Psoas muscle (tissue), 8 donors: ENCODE results near the gene RBM47. TPM values are rescaled to one million over a fixed set of nuclear protein-coding genes. Genes with fewer than 3 reads are reported as not detected.

Experiments used
- ATAC-seq, 4 donors: fragments of 200-7000 bp; cut with Tn5 transposase; one replicate each; pipeline ENCODE4 v1.9.1; 2020; ENCODE audit warnings: moderate library complexity in 3 of 4, mild to moderate bottlenecking in 2 of 4
- DNase-seq, 2 donors: peaks; one replicate each; pipeline ENCODE4 v3.0.0-alpha.2; 2020
- H3K27ac ChIP-seq: fragments of 200-600 bp; one replicate; pipeline ENCODE4 v1.8.0; 2022
- H3K27me3 ChIP-seq, 3 donors: fragments of 200-600 bp in 1 of 3; one replicate each; pipeline versions ENCODE4 v1.6.1 to v1.8.0; 2013 to 2022; ENCODE audit warnings: low read length in 2 of 3, mild to moderate bottlenecking in 2 of 3, moderate library complexity in 1 of 3; ENCODE audit not compliant: insufficient read depth in 3 of 3
- H3K36me3 ChIP-seq, 2 donors: fragments of 200-600 bp in 1 of 2; one replicate each; pipeline versions ENCODE4 v1.6.1 to v1.8.0; 2013 to 2022; ENCODE audit warnings: low read depth in 1 of 2, mild to moderate bottlenecking in 1 of 2, moderate library complexity in 1 of 2; ENCODE audit not compliant: insufficient read depth in 1 of 2
- H3K4me1 ChIP-seq: fragments of 200-600 bp; one replicate; pipeline ENCODE4 v1.8.0; 2022
- H3K4me3 ChIP-seq: fragments of 200-600 bp; one replicate; pipeline ENCODE4 v1.8.0; 2022; ENCODE audit warnings: mild to moderate bottlenecking
- H3K9me3 ChIP-seq: fragments of 200-600 bp; one replicate; pipeline ENCODE4 v1.8.0; 2022
- WGBS, 3 donors: extraction: QIAGEN DNeasy Blood & Tissue Kit; methylation state at CpG; one replicate each; pipeline versions ENCODE4 v1.1.6 to v1.1.7; 2013; 5-methylcytosine and 5-hydroxymethylcytosine counted together
- intact Hi-C, 2 donors: fragments of 100-400 bp; cut with DNase I; formaldehyde crosslinking; loops; one replicate each; pipeline versions ENCODE4 v1.11.0 to v1.14.2; 2022
- polyA plus RNA-seq, 3 donors: library from polyadenylated mRNA; stranded (reverse); fragments of 200-250 nt; gene quantifications; one replicate each; pipeline ENCODE4 v1.2.3, GENCODE V29; 2013
- total RNA-seq, 4 donors: library from RNA; stranded (reverse); fragmentation: NEBNext Ultra II Directional in 2 of 4; extraction: Animal tissue kit (Norgen Biotek cat#: 25700) in 2 of 4; gene quantifications; one replicate each; pipeline versions ENCODE4 v1.2.1 to v1.2.4, GENCODE V29; 2021 to 2023
- TF ChIP-seq, protein P1 (sequence below): fragments of 200-600 bp; IDR thresholded peaks from one replicate; pipeline ENCODE4 v1.8.0; 2022; ENCODE audit warnings: antibody characterized with exemption
- donor health status: healthy with polysubstance abuse.
- donor health status: DM: no; HTN: no; CAD: no; lungs with moderate emphysema.
- donor health status: Bipolar disorder and iron deficiency.
- donor health status: healthy.
- donor health status: DM: yes; HTN: yes; CAD: no.
- donor health status: DM: no; HTN: no; CAD: no.
- donor health status: DM: no; HTN: no; CAD: no.
- donor health status: DM: yes; HTN: yes; CAD: no.

Gene RBM47
- total and polyA plus RNA-seq, 7 donors = 0.17 to 2.3 (median 1.2) TPM

- ATAC-seq (no peak), DNase-seq (no peak)
- TF ChIP-seq, protein P1, sequence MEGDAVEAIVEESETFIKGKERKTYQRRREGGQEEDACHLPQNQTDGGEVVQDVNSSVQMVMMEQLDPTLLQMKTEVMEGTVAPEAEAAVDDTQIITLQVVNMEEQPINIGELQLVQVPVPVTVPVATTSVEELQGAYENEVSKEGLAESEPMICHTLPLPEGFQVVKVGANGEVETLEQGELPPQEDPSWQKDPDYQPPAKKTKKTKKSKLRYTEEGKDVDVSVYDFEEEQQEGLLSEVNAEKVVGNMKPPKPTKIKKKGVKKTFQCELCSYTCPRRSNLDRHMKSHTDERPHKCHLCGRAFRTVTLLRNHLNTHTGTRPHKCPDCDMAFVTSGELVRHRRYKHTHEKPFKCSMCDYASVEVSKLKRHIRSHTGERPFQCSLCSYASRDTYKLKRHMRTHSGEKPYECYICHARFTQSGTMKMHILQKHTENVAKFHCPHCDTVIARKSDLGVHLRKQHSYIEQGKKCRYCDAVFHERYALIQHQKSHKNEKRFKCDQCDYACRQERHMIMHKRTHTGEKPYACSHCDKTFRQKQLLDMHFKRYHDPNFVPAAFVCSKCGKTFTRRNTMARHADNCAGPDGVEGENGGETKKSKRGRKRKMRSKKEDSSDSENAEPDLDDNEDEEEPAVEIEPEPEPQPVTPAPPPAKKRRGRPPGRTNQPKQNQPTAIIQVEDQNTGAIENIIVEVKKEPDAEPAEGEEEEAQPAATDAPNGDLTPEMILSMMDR = no peak
- no peak overlapping the region for H3K27ac ChIP-seq
- no peaks in the 10 kb centered on the region for H3K27me3 ChIP-seq
- intact Hi-C loops = no loop called here
- no peaks in the 10 kb centered on the region for H3K36me3 ChIP-seq
- no peaks in the 10 kb centered on the region for H3K9me3 ChIP-seq
- 92 to 94% (median 92%) methylated on average over 14 of the region's 14 CpGs for WGBS, 3 donors
- no peak overlapping the region for H3K4me3 ChIP-seq
- H3K4me1 ChIP-seq = no peaks in the 10 kb centered on the region
These were observed 59.2 kb downstream of the RBM47 start for GRCh38 chr4:40570348-40571077.

DNA sequence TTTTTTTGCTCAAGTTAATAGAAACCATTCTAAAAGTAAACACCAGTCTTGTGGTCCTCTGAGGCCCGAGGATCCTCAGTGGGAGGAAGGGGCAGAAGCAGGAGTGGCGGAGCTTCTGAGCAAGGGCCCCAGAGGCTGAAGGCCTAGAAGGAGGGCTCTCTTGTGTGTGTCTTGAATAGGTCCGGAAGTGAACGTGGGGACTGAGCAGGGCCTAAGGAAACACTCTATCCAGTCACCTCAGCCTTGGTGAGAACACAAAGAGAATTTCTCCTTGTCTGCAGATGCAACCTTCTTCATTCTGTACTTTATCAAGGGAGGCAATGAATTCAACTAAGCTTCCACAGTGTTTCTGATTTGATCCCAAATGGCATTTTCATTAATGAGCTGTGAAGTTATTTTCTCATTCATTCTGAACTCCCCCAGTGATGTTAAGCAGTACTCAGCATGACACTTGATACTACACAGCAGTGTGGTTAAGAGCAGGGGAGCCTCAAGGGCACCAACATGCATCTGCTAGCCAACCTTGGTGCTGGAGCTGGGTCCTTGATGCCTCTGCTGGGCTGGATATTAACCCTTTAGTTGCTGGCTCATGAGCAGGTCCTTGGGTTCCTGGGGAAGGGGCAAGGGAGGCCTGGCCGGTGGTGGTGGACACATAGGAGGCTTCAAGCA, 64.7 kb downstream of the RBM47 start:
- intact Hi-C loops = no loop called here
- ATAC-seq = no peak
- Histone ChIP-seq H3K4me3 (no peak overlapping the region), H3K4me1 (no peaks in the 10 kb centered on the region), H3K36me3 (no peaks in the 10 kb centered on the region), H3K27me3 (no peaks in the 10 kb centered on the region), H3K9me3 (no peaks in the 10 kb centered on the region), H3K27ac (no peak overlapping the region)
- 45 to 52% (median 51%) methylated on average over 5 of the region's 5 CpGs for WGBS, 3 donors
- TF ChIP-seq, protein P1 = no peak
- DNase-seq = no peak

DNA sequence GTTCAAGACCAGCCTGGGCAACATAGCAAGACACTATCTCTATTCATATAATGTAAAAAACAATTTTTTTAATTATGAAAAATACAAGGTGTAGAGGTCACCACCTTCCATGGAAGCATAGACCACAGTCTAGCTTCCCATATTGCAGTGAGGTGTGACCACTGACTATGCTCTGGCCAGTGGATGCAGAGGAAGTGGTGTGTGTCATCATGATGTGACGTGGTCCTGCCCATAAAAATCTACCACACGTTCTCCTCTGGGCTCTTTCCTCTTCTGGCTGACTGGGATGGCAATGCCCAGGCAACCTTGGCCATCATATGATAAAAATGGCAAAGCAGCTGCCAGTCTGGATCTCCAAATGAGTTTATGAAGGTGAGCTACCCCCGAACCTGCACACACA, 65.7 kb downstream of the RBM47 start:
- Histone ChIP-seq H3K4me1 (no peaks in the 10 kb centered on the region), H3K27me3 (no peaks in the 10 kb centered on the region), H3K9me3 (no peaks in the 10 kb centered on the region), H3K4me3 (no peak overlapping the region), H3K27ac (no peak overlapping the region), H3K36me3 (no peaks in the 10 kb centered on the region)
- ATAC-seq (no peak), DNase-seq (no peak)
- TF ChIP-seq, protein P1 = no peak
- 61 to 73% (median 65%) methylated on average over 3 of the region's 3 CpGs for WGBS, 3 donors
- intact Hi-C loops = no loop called here

- intact Hi-C loops = no loop called here
- Histone ChIP-seq H3K27me3 (no peaks in the 10 kb centered on the region), H3K9me3 (no peaks in the 10 kb centered on the region), H3K4me1 (no peaks in the 10 kb centered on the region), H3K4me3 (no peak overlapping the region), H3K36me3 (no peaks in the 10 kb centered on the region), H3K27ac (no peak overlapping the region)
- TF ChIP-seq, protein P1 = no peak
- no peak for DNase-seq
- ATAC-seq = no peak
- WGBS, 3 donors = 77 to 92% (median 85%) methylated on average over 4 of the region's 4 CpGs
These were observed 66.3 kb downstream of the RBM47 start for GRCh38 chr4:40563401-40563800.
